ENCODE data around the gene BMP10. TPM values are rescaled to one million over a fixed set of nuclear protein-coding genes. Genes with fewer than 3 reads are reported as not detected.

BMP10 gene
- total RNA-seq, 1 experiment from 2014 or later: not detected

DNA sequence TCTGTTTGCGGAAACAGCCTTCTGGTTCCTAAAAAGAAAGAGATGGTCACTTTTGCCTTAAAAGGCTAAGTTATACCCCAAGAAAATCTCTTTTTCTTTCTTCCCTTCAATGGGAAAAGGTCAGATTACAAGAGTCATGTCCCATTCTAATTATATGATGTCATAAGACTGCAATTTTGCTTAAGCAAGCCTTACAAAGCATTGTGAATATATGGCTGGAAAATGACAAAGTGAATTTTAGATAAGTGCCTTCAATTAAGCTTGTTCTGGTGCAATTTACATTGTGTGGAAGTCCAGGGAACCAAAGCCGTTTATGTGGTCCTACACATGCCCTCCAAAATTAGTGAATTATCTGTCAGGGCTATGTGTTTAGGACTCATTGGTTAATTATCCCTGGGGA lies 7.6 kb upstream of the BMP10 start:
- no peak for DNase-seq
- Histone ChIP-seq H4K20me1 (ENCODE audit: control insufficient read depth, insufficient read depth, insufficient read length) (no peaks in the 10 kb centered on the region), H3K23me2 (ENCODE audit: insufficient read length, low read depth, low read length, poor library complexity, severe bottlenecking) (no peaks in the 10 kb centered on the region), H2BK12ac (ENCODE audit: insufficient read length, low read depth, low read length) (no peak overlapping the region), H4K5ac (ENCODE audit: insufficient read length, low read depth, low read length) (no peak overlapping the region), H3K4ac (ENCODE audit: low read depth, low read length) (no peak overlapping the region), H3K79me2 (ENCODE audit: insufficient read depth, low read length) (no peaks in the 10 kb centered on the region), H3K27me3 (ENCODE audit: insufficient read depth, low read length) (no peaks in the 10 kb centered on the region), H3K4me2 (ENCODE audit: insufficient read depth, insufficient read length, low read length) (no peak overlapping the region), H2AK5ac (ENCODE audit: insufficient read length, low read length) (no peak overlapping the region), H3T11ph (ENCODE audit: low read length) (no peak overlapping the region), H3K27ac (ENCODE audit: insufficient read length, low read depth, low read length) (no peak overlapping the region), H3K18ac (ENCODE audit: insufficient read length, low read depth, low read length) (no peak overlapping the region), H2BK15ac (ENCODE audit: low read depth, low read length) (no peak overlapping the region), H3K56ac (ENCODE audit: insufficient read length, low read depth, low read length) (no peak overlapping the region), H3K23ac (ENCODE audit: insufficient read length, low read depth, low read length) (no peak overlapping the region), H2BK5ac (ENCODE audit: insufficient read length, low read length) (no peak overlapping the region), H4K8ac (replicated peaks; ENCODE audit: insufficient read length, low read depth, low read length) (no peak overlapping the region), H4K91ac (ENCODE audit: insufficient read length, low read depth, low read length) (no peak overlapping the region), H3K9me3 (ENCODE audit: control insufficient read depth, low read depth, low read length) (no peaks in the 10 kb centered on the region), H2BK120ac (ENCODE audit: low read depth, low read length, poor library complexity, severe bottlenecking) (no peak overlapping the region), H3K9ac (ENCODE audit: extremely low read depth, insufficient read length, low read length) (no peak overlapping the region), H2BK20ac (ENCODE audit: low read depth, low read length, poor library complexity, severe bottlenecking) (no peak overlapping the region), H3K79me1 (ENCODE audit: insufficient read depth, low read depth, low read length, poor library complexity, severe bottlenecking) (no peaks in the 10 kb centered on the region), H2AFZ (ENCODE audit: low read length) (no peak overlapping the region), H3K14ac (ENCODE audit: insufficient read depth, low read length) (no peak overlapping the region), H3K4me1 (ENCODE audit: insufficient read depth, low read length) (no peaks in the 10 kb centered on the region)
- H3K27me3 Mint-ChIP-seq (ENCODE audit: low read depth): no peaks in the 10 kb centered on the region; the same call in none of the 2 replicates
- H3K4me3 Mint-ChIP-seq: no peak overlapping the region
- H3K4me1 Mint-ChIP-seq: no peaks in the 10 kb centered on the region
- H3K36me3 Mint-ChIP-seq (ENCODE audit: insufficient read depth in 1 of 3, low read depth in 3 of 3): no peaks in the 10 kb centered on the region
- no peak overlapping the region for H3K27ac Mint-ChIP-seq
- no peaks in the 10 kb centered on the region for H3K9me3 Mint-ChIP-seq
- TF ChIP-seq, protein P1, sequence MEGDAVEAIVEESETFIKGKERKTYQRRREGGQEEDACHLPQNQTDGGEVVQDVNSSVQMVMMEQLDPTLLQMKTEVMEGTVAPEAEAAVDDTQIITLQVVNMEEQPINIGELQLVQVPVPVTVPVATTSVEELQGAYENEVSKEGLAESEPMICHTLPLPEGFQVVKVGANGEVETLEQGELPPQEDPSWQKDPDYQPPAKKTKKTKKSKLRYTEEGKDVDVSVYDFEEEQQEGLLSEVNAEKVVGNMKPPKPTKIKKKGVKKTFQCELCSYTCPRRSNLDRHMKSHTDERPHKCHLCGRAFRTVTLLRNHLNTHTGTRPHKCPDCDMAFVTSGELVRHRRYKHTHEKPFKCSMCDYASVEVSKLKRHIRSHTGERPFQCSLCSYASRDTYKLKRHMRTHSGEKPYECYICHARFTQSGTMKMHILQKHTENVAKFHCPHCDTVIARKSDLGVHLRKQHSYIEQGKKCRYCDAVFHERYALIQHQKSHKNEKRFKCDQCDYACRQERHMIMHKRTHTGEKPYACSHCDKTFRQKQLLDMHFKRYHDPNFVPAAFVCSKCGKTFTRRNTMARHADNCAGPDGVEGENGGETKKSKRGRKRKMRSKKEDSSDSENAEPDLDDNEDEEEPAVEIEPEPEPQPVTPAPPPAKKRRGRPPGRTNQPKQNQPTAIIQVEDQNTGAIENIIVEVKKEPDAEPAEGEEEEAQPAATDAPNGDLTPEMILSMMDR (conservative IDR thresholded peaks at IDR 0.05): no peak
- no CpG with 5 or more reads among the region's 2 CpGs for WGBS (ENCODE audit: extremely low coverage, insufficient read length, low lambda C conversion rate)

All from H9 (cell line).